ENCODE results near the gene MYO1C. TPM values are rescaled to one million over a fixed set of nuclear protein-coding genes. Genes with fewer than 3 reads are reported as not detected.

MYO1C gene
- total RNA-seq, 2 donors from 2014 or later, result 75.5 to 90.0 TPM

- DNase-seq, result no peak
Measured at GRCh38 chr17:1442187-1442586, 50.3 kb downstream of the MYO1C start.

GRCh38 chr17:1440921-1441320 is 51.6 kb downstream of the MYO1C start:
- Mint-ChIP-seq H3K27me3 (ENCODE audit: insufficient read depth) (no peaks in the 10 kb centered on the region), H3K36me3 (ENCODE audit: low read depth) (peaks cover 55% of the 10 kb centered on the region)

More at GRCh38 chr17:1442187-1442586, 50.3 kb downstream of the MYO1C start:
- no peaks in the 10 kb centered on the region for H3K27me3 ChIP-seq (ENCODE audit: control insufficient read depth, insufficient read depth, low read length, poor library complexity, severe bottlenecking)
- peaks cover 51% of the 10 kb centered on the region for H3K36me3 ChIP-seq (ENCODE audit: control insufficient read depth, insufficient read depth, low read length)
- no peak overlapping the region for H3K9ac ChIP-seq (ENCODE audit: extremely low read depth, low read length, poor library complexity, severe bottlenecking)
- 96 to 100% methylated on average over 2 to 4 of the region's 4 CpGs for WGBS, 2 experiments (ENCODE audit: insufficient coverage in 1 of 2, insufficient read length in 1 of 2)
- H3K9me3 Mint-ChIP-seq, result no peaks in the 10 kb centered on the region
- peaks cover 5% of the 10 kb centered on the region for H3K4me1 Mint-ChIP-seq
- no peak overlapping the region for H3K27ac Mint-ChIP-seq
- no peaks in the 10 kb centered on the region for H3K9me3 ChIP-seq (ENCODE audit: control insufficient read depth, low read length)
- TF ChIP-seq, protein P1, sequence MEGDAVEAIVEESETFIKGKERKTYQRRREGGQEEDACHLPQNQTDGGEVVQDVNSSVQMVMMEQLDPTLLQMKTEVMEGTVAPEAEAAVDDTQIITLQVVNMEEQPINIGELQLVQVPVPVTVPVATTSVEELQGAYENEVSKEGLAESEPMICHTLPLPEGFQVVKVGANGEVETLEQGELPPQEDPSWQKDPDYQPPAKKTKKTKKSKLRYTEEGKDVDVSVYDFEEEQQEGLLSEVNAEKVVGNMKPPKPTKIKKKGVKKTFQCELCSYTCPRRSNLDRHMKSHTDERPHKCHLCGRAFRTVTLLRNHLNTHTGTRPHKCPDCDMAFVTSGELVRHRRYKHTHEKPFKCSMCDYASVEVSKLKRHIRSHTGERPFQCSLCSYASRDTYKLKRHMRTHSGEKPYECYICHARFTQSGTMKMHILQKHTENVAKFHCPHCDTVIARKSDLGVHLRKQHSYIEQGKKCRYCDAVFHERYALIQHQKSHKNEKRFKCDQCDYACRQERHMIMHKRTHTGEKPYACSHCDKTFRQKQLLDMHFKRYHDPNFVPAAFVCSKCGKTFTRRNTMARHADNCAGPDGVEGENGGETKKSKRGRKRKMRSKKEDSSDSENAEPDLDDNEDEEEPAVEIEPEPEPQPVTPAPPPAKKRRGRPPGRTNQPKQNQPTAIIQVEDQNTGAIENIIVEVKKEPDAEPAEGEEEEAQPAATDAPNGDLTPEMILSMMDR (conservative IDR thresholded peaks at IDR 0.05), result no peak
- H3K4me1 ChIP-seq (ENCODE audit: control insufficient read depth, insufficient read depth, low read length), result no peaks in the 10 kb centered on the region
- peaks cover 53% of the 10 kb centered on the region for H3K36me3 Mint-ChIP-seq (ENCODE audit: low read depth)
- H3K27ac ChIP-seq (ENCODE audit: low read depth, low read length), result no peak overlapping the region
- no peak overlapping the region for H3K4me3 Mint-ChIP-seq
- H3K27me3 Mint-ChIP-seq (ENCODE audit: insufficient read depth), result no peaks in the 10 kb centered on the region
- no peak overlapping the region for H3K4me3 ChIP-seq (ENCODE audit: low read length)

DNA sequence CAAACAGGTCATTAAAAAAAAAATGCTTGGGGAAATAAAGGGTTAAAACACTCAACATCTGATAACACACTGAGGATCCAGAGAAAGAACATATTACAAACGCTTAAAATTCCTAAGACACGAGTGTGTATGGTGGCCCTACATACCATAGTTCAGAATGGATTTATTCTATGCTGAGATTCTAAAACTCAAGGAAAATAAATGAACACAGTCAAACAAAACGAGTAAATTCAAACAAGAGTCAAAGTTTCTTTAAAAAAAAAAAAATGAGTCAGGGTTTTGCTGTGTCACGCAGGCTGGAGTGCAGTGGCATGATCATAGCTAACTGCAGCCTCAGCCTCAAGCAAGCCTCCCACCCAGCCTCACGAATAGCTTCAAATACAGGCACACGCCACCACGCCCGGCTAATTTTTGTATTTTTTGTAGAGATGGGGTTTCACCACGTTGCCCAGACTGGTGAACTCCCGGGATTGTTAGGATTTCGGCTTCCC is 53.8 kb downstream of the MYO1C start:
- no peaks in the 10 kb centered on the region for H3K9me3 ChIP-seq (ENCODE audit: control insufficient read depth, low read length)
- Mint-ChIP-seq H3K4me3 (no peak overlapping the region), H3K27me3 (ENCODE audit: insufficient read depth) (no peaks in the 10 kb centered on the region), H3K4me1 (peaks cover 5% of the 10 kb centered on the region), H3K27ac (peak overlapping the region; percentile 77), H3K9me3 (no peaks in the 10 kb centered on the region), H3K36me3 (ENCODE audit: low read depth) (peaks cover 64% of the 10 kb centered on the region)
- peak overlapping the region; percentile 25 for H3K9ac ChIP-seq (ENCODE audit: extremely low read depth, low read length, poor library complexity, severe bottlenecking)
- no peaks in the 10 kb centered on the region for H3K27me3 ChIP-seq (ENCODE audit: control insufficient read depth, insufficient read depth, low read length, poor library complexity, severe bottlenecking)
- no peaks in the 10 kb centered on the region for H3K4me1 ChIP-seq (ENCODE audit: control insufficient read depth, insufficient read depth, low read length)
- no peak overlapping the region for H3K4me3 ChIP-seq (ENCODE audit: low read length)
- H3K36me3 ChIP-seq (ENCODE audit: control insufficient read depth, insufficient read depth, low read length), result peaks cover 73% of the 10 kb centered on the region
- H3K27ac ChIP-seq (ENCODE audit: low read depth, low read length), result no peak overlapping the region
- no peak for DNase-seq
- TF ChIP-seq, protein P1 (conservative IDR thresholded peaks at IDR 0.05), result no peak
- WGBS, 2 experiments (ENCODE audit: insufficient coverage in 1 of 2, insufficient read length in 1 of 2), result 74 to 91% methylated on average over 11 of the region's 11 CpGs

More at GRCh38 chr17:1440921-1441320, 51.6 kb downstream of the MYO1C start:
- Histone ChIP-seq H3K9ac (ENCODE audit: extremely low read depth, low read length, poor library complexity, severe bottlenecking) (no peak overlapping the region), H3K27me3 (ENCODE audit: control insufficient read depth, insufficient read depth, low read length, poor library complexity, severe bottlenecking) (no peaks in the 10 kb centered on the region), H3K36me3 (ENCODE audit: control insufficient read depth, insufficient read depth, low read length) (peaks cover 60% of the 10 kb centered on the region), H3K9me3 (ENCODE audit: control insufficient read depth, low read length) (no peaks in the 10 kb centered on the region), H3K4me3 (ENCODE audit: low read length) (no peak overlapping the region), H3K27ac (ENCODE audit: low read depth, low read length) (no peak overlapping the region), H3K4me1 (ENCODE audit: control insufficient read depth, insufficient read depth, low read length) (no peaks in the 10 kb centered on the region)
- Mint-ChIP-seq H3K4me3 (no peak overlapping the region), H3K27ac (no peak overlapping the region), H3K4me1 (peaks cover 5% of the 10 kb centered on the region), H3K9me3 (no peaks in the 10 kb centered on the region)
- DNase-seq, result no peak
- TF ChIP-seq, protein P1 (conservative IDR thresholded peaks at IDR 0.05), result no peak
- 96 to 100% methylated on average over 7 to 8 of the region's 8 CpGs for WGBS, 2 experiments (ENCODE audit: insufficient coverage in 1 of 2, insufficient read length in 1 of 2)
